HG02970 (cell line): ENCODE results near the gene PARP3.

ENCODE experiments used
- ATAC-seq: cut with Tn5 transposase; IDR thresholded peaks from one replicate; pipeline ENCODE4 v1.9.1; 2021; ENCODE audit warnings: mild to moderate bottlenecking, moderate library complexity, moderate number of reproducible peaks; ENCODE audit not compliant: unreplicated experiment, low FRiP score

Gene PARP3

DNA sequence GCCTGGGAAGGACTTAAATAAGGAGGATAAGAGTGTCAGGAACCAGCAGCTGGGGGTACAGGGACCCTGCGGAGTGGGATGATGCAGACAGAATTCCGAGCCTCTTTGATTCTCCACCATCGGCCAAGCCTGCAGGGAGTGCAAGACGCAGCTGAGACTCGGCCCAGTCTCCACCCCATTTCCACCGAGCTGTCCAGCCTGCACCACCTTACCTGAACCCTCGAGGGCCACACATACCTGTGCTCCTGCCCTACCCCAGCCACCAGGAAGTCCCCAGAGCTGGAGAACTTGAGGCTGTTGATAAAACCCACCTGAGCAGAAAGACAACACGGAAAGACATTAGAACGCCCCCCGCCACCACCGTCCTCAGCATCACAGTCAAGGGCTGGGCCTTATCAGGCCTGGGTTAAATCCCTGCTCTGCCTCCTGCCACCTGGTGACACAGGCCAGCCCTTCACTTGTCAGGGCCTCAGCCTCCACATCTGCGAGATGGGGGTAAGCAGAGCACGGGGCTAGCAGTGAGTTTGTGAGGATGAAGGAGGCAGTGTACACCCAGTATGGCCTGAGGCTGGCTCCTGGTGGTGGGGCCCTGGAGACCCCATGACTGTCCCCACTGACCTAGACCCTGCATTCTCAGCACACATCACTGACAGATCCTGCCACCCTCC lies 8.6 kb upstream of the PARP3 start:
- no peak for ATAC-seq

DNA sequence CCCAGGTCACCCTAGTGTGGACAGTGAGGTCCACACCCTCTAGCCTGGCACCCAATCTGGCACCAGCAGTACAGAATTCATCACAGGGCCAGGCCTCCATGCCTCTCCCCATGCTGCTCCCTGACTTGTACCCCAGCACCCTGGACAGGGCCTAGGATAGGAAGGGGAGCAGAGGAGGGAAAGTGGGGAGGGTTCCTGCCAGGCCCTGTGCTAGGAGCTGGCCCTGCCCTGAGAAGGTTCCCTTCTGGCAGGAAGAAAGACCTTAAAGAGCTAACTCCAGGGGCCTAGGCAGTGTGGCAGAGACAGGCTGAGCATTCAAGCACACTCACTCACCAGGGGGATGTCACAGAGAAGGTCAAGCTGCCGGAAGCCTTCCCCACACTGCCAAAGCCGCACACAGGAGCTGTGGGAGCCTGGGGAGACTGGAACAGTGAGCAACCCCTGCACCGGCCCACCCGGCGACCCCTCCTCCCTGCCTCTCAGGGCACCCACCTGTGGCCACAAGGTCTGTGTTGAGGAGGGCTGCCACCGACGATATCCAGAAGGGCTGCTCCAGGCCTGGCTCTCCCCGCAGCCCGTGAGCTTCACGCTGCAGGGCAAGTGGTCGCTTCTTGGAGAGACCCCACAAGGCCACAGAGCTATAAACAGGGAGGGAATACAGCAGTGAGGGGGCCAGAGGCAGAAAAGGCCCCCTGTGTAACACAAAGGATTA lies 7.9 kb upstream of the PARP3 start:
- ATAC-seq, result no peak

DNA sequence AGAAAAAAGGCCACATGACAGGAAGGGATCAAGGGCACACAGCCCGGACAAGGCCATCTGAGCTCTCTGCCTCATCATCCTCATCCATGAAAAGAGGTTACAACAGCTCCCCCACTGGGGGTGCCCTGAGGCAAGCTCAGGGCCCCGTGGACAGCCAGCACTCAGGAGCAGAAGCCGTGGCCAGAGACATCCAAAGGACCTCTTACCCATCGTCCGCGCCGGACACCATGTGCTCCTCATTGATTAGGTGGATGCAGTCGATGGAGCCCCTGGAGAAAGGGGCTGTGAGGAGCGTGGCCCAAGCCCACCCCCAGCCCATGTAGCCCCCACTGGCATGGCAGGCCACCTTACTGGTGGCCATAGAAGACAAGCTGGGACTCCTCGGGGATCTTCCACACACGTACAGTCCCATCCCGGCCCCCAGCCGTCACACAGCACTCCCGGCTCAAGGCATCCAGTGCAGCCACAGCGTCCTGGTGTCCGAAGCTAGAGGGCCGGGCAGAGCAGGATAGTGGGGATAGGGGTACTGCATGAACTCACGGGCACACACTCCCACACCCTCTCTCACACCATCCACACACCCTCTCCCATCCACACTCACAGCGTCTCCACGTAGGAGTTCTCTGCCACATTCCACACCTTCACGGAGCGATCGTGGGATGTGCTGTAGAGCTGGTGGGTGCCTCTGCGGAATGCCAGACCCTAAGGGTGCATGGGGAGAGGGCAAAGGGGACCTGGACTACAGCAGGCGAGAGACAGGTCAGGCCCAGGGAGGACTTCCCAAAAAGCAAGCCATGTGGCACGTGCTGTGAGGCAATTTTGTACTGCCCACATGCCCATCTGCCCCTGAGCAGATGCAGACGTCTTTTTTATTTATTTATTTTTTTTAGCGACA lies 6.9 kb upstream of the PARP3 start:
- no peak for ATAC-seq

DNA sequence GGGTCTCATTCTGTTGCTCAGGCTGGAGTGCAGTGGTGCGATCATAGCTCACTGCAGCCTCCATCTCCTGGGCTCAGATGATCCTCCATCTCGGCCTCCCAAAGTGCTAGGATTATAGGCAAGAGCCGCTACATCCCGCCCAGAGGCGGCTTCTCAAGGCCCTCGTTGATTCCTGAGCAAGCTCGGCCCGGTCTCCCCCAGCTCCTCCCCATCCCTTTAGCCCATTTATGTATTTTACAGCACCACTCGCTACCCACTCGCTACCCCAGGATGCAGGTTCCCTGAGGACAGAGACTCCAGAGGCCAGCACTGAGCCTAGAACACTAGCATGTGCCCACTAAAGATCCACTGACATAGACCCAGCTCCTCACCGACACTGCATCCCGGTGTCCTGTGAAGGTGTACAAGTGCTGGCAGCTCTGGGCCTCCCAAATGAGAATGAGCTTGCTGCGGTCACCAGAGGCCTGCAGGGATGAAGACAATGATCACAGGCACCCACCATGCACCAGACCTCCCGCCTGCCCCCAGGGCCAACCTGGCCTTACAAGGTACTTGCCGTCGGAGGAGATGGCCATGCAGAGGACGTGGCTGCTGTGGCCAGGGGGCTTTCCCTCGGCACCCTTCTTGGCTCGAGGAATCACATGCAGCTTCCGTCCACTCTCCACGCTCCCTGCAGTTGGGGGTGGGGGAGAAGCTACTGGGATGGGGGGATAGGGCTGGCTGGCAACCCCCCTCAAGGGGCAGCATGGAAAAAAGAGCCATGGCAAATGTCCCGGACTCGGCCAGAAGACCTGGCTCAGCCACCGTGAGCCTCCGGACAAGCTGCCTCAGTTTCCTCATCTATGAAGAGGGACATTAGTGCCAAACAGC lies 6.0 kb upstream of the PARP3 start:
- ATAC-seq, result no peak

DNA sequence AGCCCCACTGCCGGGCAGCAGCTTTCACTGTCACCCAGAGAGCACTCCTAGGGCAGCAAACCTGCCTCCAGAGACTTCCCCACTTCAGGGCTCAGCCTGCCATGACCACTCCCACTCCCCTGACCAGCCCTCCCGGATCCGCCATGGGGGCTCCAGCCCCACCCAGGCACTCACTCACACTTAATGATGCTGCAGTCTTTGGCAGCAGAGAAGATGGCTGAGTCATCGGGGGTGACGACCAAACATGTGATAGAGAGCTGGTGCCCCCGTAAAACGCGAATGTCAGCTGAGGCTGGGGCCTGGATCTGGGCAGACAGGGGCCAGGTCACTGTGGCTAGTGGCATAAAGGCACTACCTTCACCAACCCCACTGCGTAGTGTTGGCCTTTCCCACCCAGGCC lies 5.1 kb upstream of the PARP3 start:
- ATAC-seq, result no peak

DNA sequence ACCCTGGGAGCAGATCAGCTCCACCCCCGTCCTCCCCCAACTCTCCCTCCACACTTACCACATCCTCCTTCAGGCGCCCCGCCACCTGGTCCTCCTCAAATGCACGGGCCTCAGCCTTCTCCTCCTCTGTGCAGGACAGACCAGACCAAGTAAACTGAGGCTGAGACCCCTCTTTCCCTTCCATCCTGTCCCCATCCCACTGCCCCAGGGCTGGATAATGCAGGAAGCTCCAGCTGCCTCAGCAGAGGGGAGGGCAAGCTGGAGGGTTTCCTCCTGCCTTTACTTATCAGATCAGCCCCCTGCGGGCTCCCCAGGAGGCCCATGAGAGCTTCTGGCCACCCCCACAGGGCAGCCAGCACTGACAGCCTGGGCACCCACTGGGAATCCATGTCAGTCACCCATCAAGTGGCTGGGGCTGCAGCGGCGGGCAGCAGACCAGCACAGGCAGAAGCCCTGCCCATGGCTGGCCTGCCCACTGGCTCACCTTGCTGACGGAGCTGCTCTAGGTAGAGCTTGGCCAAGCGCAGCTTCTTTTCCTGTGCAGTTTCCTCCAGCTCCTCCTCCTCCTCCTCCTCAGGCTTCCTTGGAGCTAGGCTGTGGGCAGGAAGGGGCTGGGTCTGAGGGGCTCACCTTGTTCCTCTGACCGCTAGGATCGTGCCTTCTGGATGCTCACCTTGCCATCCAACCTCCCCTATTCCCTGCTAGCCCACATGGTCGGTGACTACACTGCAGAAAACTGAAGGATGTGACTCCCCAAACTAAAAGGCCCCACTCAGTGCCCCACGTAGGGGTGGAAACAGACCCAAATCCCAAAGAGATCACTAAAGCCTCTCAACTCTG lies 4.3 kb upstream of the PARP3 start:
- no peak for ATAC-seq

DNA sequence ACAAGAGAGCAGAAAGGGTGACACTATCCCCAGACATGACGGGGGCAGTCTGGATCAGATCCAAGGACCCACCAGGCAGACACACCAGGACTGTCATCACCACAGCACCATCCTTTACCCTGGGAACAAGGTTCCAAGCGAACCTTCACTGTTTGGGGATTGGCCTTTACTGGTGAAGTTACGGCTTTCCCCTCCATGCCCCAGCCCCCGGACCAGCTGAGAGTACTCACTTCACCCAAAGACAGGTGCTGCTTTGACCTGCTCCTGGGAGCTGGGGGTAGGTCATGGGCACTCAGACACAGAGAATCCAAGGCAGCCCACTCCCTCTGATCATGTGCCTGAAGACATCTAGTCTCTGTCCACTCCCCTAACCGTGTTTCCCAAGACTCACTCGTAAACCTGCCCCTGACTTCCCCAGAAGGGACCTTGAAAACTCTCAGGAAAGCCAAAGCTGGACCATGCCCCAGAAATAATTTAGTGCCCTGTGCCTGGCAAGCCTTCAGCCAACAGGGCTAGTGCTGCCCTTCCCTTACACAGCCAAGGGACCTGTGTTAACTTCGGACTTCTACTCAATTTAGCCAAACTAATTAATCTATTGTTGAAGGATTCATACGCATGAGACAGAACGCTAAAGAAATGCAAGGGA lies 3.3 kb upstream of the PARP3 start:
- no peak for ATAC-seq

DNA sequence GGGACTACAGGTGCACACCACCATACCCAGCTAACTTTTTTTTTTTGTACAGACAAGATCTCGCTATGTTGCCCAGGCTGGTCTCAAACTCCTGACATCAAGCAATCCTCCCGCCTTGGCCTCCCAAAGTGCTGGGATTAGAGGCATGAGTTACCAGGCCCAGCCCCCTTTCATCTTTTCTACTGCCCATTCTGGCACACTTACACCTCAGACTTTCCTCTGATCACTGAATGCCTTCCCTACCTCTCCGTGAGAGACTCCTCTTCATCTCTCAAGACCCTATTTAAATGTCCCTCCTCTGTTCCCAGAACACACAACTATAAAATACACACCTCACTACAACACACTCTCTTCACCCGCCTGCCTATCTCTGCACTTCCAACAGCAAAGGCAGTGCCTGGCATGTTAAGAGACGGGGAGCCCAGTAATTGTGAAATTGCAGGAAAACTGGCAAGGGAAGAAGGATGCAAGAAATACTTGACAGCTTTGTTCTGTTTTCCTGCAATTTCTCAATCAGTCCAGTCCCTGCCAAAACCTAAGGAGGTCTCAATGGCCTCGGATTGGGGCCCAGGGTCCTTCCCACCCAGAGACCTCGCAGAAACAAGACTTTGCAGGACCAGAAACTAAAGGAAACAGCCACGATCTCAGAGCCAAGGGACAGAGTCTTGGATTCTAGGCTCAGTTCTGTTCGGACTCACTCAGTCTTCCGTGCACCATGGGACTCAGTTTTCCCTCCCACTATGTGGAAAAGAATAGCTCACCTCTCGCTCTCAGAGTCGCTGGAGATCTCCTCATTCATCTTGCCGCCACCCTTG lies 1.3 kb upstream of the PARP3 start:
- ATAC-seq, result no peak

DNA sequence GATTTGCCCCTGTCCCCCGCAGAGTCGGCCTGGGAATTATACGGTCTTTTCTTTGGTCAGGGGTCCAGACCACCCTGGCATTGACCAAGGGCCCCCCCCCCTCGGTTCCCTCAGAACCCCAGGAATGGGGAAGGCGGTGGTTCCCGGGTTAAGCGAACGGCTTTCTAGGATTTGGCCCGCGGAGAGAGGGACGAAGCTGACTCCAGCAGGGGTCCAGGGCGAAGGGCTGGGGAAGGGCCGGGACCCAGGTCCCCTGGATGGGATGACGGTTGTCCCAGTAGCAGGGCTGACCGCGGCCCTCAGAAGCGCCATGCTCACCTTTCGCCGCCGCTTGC lies 733 bp upstream of the PARP3 start:
- ATAC-seq, result no peak

DNA sequence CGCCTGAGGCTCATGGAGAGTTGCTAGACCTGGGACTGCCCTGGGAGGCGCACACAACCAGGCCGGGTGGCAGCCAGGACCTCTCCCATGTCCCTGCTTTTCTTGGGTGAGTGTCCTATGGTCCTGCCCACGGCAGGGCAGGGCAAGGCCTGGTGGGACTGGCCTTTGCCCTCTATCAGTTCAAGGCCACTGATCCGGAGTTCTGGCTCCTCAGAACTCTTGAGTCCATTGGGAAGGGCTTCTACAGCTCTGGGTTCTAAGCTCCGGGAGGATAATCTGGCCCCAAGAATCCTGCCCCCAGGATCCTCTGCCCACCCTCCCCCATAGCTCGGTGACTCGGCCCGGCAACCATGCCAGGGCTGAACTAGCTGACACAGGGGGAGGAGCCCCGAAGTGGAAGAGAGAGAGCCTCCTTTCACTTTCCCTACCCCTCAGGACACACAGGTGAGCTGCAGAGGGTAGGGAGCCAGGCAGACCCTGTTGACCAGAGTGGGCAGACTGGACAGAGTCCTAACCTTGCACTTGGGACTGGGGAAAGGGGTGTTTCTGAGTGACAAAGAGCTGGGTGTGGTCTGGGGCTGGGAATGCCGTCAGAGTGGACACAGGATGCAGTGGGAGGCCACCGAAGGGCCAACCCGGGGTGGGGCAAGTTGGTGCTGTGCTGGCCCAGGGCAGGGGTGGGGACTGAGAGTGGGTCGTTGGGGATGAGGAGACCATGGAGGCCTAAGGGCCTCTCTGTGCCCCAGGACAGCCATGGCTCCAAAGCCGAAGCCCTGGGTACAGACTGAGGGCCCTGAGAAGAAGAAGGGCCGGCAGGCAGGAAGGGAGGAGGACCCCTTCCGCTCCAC lies 664 bp downstream of the PARP3 start:
- no peak for ATAC-seq

DNA sequence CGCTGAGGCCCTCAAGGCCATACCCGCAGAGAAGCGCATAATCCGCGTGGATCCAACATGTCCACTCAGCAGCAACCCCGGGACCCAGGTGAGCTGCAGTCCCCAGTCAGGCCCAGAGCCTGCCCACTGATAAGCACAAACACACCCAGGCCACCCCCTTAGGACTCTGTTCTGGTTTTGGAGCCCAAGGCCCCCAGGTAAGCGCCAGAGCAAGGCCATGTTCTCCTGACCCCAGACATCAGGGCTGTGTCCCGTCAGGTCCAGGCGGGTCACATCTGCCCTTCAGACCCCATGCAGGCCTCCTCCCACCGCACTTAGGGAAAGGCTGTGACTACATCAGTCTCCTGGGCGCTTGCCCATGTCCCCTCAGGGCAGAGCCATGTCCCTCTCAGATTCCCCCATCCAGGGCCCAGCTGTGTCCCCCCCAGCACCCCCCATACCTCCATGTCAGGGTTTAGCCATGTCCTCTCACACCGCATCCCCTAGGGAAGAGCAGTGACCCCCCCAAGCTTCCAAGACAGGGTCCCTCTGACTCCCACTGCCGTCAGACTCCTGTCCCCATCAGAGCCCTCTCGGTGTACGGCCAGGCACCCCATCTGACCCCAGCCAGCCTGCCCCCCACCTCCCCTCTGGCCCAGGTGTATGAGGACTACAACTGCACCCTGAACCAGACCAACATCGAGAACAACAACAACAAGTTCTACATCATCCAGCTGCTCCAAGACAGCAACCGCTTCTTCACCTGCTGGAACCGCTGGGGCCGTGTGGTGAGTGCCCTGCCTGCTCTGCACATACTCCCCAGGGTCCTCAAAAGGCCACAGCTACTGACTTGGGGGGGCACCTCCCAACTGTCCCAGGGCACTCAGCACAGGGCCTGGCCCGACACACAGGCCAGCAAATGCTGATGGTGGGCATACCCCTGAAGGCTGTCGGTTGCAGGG lies 1.6 kb downstream of the PARP3 start:
- no peak for ATAC-seq

DNA sequence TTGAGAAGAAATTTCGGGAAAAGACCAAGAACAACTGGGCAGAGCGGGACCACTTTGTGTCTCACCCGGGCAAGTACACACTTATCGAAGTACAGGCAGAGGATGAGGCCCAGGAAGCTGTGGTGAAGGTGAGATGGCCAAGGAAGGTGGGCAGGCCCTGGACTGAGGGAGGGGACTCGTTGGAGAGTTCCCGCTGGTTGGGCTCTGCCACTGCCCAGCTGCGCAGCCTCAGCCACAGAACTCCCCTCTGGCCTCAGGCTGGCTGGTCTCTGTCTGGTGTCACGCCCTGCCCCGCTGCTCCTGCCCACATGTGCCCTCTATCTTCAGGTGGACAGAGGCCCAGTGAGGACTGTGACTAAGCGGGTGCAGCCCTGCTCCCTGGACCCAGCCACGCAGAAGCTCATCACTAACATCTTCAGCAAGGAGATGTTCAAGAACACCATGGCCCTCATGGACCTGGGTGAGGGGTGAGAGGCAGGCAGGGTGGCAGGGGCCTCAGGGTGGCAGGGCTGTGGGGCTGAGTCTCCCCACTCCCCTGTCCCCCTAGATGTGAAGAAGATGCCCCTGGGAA lies 2.4 kb downstream of the PARP3 start:
- no peak for ATAC-seq

DNA sequence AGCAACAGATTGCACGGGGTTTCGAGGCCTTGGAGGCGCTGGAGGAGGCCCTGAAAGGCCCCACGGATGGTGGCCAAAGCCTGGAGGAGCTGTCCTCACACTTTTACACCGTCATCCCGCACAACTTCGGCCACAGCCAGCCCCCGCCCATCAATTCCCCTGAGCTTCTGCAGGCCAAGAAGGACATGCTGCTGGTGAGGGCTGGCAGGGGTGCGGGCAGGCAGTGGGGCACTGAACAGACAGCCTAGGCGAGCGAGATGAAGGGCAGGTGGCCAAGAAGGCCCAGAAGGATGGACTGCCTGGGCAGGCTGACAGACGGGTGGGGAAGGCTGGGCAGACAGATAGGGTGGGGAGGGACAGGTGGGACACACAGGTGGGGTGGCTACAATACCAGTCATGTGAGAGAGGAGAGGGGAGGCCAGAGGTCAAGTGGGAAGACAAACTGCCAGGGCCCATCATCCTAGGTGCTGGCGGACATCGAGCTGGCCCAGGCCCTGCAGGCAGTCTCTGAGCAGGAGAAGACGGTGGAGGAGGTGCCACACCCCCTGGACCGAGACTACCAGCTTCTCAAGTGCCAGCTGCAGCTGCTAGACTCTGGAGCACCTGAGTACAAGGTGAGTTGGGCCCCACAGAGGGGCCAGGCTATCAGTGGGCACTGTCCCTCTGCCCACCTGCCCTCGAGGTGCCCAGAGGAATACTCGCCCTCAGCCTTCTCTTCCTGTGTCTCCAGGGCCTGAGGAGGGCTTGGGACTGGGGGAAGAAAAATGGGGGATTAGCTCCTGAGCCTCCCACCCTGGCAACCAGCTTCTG lies 3.1 kb downstream of the PARP3 start:
- no peak for ATAC-seq

DNA sequence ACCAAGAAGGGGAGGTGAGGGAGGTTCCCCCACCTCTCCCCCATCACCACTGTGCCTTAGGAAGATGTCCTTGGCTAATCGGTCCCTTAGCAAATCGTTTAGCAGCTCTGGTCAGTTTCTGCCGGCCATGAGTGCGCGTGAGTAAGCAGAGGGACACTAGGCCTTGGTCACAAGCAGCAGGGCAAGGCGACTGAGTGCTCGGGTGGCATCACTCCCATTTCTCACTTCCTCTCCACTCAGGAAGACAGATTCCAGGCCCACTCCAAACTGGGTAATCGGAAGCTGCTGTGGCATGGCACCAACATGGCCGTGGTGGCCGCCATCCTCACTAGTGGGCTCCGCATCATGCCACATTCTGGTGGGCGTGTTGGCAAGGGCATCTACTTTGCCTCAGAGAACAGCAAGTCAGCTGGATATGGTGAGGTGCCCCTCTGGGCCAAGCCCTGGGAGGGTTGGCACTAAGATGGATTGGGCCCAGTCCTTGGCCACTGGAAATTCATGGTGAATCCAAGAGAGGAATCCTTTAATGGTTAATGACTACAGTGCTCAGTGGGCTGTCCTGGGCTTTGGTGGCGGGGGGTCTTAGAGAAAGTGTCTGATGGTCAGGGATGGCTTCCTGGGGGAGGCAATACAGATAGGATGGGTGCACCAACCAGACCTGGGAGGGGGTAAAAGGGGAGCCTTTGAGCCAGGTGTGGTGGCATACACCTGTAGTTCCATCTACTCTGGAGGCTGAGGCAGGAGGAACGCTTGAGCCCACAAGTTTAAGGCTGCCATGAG lies 4.0 kb downstream of the PARP3 start:
- no peak for ATAC-seq
